COR-L47 (cell line): ENCODE results near the gene TFB2M.
"Not testable (repeated sequence)": the region's sequence is repeated elsewhere in the genome, so short reads cannot be mapped to it uniquely, and the experiment has no call there.

ENCODE experiments used
- DNase-seq: peaks from one replicate; lab custom pipeline; 2025; lab: John Stamatoyannopoulos, UW

TFB2M gene

GRCh38 chr1:246583056-246583440, 17.0 kb upstream of the TFB2M start:
- no peak for DNase-seq

- no peak for DNase-seq
Measured at GRCh38 chr1:246582301-246583055, 16.4 kb upstream of the TFB2M start.

- no peak for DNase-seq
Measured at GRCh38 chr1:246580497-246581370, 14.7 kb upstream of the TFB2M start.

GRCh38 chr1:246579818-246580217, 13.8 kb upstream of the TFB2M start:
- DNase-seq: no peak

GRCh38 chr1:246577720-246578106, 11.7 kb upstream of the TFB2M start:
- no peak for DNase-seq

GRCh38 chr1:246577082-246577719, 11.1 kb upstream of the TFB2M start:
- DNase-seq: no peak

- no peak for DNase-seq
Measured at GRCh38 chr1:246576709-246577032, 10.6 kb upstream of the TFB2M start.

GRCh38 chr1:246573491-246573890, 7.4 kb upstream of the TFB2M start:
- DNase-seq: no peak

- no peak for DNase-seq
Measured at GRCh38 chr1:246572785-246573184, 6.7 kb upstream of the TFB2M start.

- DNase-seq: no peak
Measured at GRCh38 chr1:246571953-246572352, 5.9 kb upstream of the TFB2M start.

GRCh38 chr1:246571309-246571708, 5.2 kb upstream of the TFB2M start:
- not testable (repeated sequence) for DNase-seq

GRCh38 chr1:246569248-246570238, 3.5 kb upstream of the TFB2M start:
- no peak for DNase-seq

- no peak for DNase-seq
Measured at GRCh38 chr1:246567646-246568235, 1.7 kb upstream of the TFB2M start.

- DNase-seq: peak; percentile 48
Measured at GRCh38 chr1:246566813-246567645, 968 bp upstream of the TFB2M start.

GRCh38 chr1:246565751-246566127, 322 bp downstream of the TFB2M start:
- peak; percentile 25 for DNase-seq

GRCh38 chr1:246564839-246565750, 966 bp downstream of the TFB2M start:
- no peak for DNase-seq

GRCh38 chr1:246560833-246561232, 5.2 kb downstream of the TFB2M start:
- not testable (repeated sequence) for DNase-seq

GRCh38 chr1:246559310-246559709, 6.8 kb downstream of the TFB2M start:
- DNase-seq: no peak

GRCh38 chr1:246558041-246558440, 8.0 kb downstream of the TFB2M start:
- no peak for DNase-seq
